NCI-H460 (cell line): ENCODE measurements around the gene EPS8L2. TPM values are rescaled to one million over a fixed set of nuclear protein-coding genes. Genes with fewer than 3 reads are reported as not detected.

ENCODE experiments used
- DNase-seq: peaks from one replicate; pipeline ENCODE4 v3.0.0-alpha.2; 2016; ENCODE audit warnings: low read depth; ENCODE audit errors: extremely low read depth
- total RNA-seq: library from RNA; depleted of rRNA; stranded (reverse); fragments of >200 nt; shearing (Covaris generic); gene quantifications from 2 replicates; pipeline ENCODE4 v1.2.3, GENCODE V29; 2014

EPS8L2 gene
- total RNA-seq, 1 experiment from 2014 or later, result 12.8 TPM

DNA sequence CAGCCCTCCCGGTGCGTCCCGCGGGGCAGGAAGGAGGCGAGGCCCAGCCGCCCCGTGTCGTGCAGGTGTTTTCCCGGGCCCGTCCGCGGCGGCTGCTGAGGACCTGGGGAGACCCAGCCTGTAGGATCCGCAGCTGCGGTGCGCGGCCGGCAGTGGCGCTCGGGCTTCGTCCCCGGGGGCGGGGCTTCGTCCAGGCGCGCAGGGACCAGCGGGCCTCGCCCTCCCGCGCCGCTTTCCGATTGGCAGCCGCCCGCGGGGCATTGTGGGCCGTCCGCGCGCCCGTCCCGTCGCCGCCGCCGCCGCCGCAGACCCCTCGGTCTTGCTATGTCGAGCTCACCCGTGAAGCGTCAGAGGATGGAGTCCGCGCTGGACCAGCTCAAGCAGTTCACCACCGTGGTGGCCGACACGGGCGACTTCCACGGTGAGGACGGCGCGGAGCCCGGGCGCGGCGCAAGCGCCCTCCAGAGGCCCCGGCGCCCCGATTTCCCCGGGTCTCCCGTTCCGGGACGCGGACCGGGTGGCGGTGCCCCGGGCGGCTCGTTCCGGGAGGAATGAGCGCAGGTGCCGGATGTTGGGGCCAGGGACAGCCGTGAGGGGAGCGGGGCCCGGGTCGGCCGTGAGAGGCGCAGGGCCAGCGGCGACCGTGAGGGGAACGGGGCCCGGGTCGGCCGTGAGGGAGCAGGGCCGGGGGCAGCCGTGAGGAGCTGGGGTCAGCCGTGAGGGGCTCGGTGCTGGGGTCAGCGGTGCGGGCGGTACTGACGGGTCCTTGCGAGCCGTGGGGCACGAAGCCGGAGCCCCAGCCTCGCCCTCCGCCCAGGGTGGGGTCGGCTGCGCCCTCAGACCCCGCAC, 41.4 kb downstream of the EPS8L2 start, which contains the start of gene TALDO1:
Gene TALDO1 (plus strand): TSS at position 307 of the 849 bp plus-strand sequence. CDS start 18 bp downstream, at position 325.
- DNase-seq, result peak; percentile 82

DNA sequence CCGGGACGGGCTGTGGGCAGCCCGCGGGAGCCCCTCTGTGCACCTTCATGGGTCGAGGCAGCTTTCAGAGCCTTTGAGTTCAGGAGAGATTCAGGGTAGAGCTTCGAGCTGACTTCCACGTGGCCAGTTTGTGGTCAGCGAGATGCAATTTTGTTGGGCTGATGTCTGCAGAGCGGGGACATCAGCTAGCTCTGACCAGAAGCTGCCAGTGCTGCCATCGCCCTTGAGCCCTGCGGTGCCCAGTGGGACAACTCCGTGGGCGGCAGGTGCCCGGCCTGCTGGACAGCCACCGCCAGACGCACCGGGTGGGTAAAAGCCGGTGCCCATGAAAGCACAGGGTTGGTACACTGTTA, 42.0 kb downstream of the EPS8L2 start:
- DNase-seq, result no peak

DNA sequence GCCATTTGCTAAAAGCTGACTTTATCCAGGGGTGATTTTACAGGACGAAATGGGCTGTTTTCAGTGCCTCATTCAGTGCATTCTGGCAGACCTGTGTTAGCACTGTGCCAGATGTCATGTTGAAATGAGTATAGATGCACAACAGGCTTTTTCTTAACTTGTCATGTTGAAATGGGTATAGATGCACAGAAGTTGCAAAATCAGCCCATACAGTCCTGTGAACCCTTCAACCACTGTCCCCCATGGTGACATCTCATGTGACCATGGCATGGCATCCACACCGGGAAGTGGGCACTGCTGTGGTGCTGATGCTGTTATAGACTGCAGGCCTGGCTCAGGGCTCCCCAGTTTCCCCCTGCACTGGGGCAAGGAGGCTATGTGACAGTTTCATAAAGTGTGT, 43.7 kb downstream of the EPS8L2 start:
- no peak for DNase-seq

DNA sequence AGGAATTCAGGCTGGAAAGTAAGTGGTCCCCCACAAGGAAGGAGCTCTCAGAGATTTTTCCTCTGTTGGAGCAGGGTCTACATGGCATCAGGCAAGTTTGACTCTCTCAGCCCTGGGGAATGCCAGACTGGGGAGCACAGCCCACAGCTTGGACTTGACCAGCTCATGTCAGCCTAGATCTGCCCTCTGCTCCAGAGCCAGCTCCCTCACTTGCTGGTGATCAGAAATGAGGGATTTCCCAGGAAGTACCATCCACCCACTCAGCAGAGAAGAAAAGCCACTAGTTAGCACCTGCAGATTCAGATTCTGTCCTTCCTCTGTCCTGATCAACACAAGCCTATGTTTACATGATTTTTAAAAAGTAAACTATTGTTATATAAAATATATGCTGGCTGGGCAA, 54.2 kb downstream of the EPS8L2 start:
- no peak for DNase-seq

DNA sequence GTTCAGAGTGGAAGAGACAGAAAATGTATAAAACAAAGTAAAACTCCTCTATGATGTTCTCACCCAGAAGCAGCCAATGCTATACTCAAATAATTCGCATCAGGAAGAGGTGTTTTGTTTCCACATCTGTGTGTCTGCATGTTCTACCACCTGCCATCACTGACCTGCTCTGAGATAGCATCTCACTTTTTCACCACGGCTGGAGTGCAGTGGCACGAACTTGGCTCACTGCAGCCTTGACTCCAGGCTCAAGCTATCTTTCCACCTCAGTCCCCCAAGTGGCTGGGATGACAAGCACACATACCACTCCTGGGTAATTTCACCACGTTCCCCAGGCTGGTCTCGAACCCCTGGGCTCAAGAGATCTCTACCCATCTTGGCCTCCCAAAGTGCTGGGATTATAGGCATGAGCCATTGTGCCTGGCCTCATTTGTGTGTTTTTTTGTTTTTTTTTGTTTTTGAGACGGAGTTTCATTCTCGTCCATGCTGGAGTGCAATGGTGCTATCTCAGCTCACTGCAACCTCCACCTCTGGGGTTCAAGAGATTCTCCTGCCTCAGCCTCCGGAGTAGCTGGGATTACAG, 55.6 kb downstream of the EPS8L2 start:
- no peak for DNase-seq

DNA sequence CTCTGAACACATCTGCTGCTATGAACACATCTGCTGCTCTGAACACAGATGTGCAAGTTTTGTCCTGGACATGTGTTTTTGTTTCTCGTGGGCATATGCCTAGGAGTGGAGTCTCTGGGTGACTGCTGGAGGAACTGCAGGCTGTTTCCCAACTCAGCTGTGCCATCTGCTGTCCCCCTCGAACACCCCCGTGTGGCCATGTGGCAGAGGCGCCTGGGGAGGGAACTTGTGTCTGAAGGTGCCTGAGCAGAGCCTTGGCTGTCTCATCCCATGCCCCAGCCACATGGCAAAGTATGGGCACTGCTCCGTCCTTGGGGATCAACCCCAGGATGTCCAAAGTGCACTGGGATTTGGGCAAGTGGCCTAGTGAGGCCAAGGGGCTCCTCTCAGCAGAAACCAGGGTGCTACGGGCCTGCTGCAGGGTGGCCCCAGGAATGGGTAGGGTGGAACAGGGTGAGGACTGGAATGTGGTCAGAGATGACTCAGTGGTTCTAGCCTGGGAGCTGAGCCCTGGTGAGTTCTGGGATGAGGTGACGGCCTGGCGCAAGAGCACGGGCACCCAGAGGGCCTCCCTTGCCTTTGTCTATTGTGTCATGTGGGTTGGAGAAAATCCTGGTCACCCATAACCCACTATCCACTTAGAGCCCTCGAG, 56.5 kb downstream of the EPS8L2 start:
- peak; percentile 52 for DNase-seq

DNA sequence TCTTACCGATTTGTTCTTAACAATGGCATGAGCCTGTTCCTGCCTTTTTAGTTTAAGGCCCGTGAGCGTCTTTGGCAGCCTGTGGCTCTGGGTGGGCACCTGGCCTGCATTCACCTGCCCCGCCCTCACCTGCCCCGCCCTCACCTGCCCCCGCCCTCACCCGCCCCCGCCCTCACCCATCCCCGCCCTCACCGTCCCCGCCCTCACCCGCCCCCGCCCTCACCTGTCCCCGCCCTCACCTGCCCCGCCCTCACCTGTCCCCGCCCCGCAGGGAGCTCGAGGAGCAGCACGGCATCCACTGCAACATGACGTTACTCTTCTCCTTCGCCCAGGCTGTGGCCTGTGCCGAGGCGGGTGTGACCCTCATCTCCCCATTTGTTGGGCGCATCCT, 57.0 kb downstream of the EPS8L2 start:
- DNase-seq, result no peak

DNA sequence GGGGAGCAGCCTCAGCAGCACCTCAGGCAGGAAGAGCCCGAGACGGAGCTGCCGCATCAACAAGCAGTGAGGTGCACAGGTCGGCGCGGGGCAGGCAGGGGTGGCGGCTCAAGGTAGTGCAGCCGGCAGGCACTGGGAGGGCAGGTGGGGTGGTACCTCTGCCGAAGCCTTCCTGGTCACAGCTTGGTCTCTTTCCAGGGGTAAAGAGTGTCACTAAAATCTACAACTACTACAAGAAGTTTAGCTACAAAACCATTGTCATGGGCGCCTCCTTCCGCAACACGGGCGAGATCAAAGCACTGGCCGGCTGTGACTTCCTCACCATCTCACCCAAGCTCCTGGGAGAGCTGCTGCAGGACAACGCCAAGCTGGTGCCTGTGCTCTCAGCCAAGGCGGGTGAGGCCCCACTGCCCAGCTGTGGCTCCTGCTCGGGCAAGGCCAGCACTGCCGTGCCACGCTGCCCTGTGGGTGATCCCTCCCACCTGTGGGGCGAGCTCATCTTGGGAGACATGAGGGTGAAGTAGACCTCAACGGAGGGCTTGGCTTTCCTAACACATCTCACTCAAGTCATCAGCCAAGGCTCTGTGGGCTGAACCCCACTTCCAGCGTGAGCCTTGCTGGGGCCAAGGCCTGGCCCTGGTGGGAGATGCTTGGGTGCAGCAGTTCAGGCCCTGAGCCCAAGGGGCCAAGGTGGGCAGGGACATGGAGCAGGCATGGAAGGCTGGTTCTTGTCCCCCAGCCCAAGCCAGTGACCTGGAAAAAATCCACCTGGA, 57.7 kb downstream of the EPS8L2 start:
- no peak for DNase-seq

DNA sequence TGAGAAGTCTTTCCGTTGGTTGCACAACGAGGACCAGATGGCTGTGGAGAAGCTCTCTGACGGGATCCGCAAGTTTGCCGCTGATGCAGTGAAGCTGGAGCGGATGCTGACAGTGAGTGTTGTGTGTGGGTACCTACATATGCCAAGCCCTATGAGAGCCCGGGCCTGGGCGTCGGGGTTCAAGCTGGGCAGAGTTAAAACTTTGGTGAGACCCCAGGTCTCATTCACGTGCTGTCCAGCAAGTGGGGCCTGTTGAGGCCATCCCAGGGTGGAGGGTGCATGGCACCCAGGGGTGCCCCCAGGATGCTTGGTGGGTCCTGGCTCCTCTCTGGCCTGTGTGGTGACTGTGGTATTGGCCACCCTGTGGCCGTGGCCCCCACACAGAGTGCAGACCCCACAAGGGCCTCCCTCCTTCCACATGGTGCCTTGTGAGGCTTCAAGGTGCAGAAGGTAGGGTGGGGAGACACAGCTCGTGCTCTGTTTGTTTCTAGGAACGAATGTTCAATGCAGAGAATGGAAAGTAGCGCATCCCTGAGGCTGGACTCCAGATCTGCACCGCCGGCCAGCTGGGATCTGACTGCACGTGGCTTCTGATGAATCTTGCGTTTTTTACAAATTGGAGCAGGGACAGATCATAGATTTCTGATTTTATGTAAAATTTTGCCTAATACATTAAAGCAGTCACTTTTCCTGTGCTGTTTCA, 58.4 kb downstream of the EPS8L2 start:
- DNase-seq, result no peak

DNA sequence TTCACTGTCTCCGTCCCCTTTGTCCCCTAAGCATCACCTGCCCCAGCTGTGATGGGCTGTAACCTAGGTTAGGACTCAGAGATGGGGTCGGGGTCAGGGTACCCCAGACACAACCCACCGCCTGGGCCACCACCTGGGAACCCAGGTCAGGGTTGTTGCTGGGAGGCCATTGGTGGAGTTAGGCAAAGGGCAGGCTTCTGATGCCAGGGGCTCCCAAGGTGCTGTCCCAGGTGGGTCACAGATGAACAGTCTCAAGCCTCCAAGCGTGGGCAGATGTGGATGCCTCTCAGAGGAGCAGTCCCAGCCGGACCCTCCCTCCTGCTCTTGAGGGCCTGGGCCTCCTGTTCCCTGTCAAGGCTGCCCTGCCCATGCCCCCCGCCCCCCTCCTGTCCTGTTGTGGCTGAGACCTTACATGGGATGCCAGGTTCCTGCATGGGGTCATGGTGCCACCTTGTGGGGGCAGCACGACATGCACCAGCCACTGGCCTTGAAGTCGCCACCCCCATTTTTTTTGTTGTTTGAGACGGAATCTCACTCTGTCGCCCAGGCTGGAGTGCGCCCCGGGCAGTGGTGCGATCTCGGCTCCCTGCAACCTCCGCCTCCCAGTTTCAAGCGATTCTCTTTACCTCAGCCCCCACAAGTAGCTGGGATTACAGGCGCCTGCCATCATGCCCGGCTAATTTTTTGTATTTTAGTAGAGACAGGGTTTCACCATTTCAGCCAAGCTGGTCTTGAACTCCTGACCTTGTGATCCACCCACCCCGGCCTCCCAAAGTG, 59.2 kb downstream of the EPS8L2 start:
- peak; percentile 65 for DNase-seq

DNA sequence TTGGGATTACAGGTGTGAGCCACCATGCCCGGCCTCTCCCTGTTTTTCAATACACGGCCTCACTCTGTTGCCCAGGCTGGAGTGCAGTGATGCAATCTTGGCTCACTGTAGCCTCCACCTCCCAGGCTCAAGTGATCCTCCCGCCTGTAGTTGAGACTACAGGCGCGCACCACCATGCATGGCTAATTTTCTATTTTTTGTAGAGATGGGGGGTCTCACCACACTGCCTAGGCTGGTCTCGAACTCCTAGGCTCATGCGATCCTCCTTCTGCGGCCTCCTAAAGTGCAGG, 59.7 kb downstream of the EPS8L2 start:
- DNase-seq, result no peak

DNA sequence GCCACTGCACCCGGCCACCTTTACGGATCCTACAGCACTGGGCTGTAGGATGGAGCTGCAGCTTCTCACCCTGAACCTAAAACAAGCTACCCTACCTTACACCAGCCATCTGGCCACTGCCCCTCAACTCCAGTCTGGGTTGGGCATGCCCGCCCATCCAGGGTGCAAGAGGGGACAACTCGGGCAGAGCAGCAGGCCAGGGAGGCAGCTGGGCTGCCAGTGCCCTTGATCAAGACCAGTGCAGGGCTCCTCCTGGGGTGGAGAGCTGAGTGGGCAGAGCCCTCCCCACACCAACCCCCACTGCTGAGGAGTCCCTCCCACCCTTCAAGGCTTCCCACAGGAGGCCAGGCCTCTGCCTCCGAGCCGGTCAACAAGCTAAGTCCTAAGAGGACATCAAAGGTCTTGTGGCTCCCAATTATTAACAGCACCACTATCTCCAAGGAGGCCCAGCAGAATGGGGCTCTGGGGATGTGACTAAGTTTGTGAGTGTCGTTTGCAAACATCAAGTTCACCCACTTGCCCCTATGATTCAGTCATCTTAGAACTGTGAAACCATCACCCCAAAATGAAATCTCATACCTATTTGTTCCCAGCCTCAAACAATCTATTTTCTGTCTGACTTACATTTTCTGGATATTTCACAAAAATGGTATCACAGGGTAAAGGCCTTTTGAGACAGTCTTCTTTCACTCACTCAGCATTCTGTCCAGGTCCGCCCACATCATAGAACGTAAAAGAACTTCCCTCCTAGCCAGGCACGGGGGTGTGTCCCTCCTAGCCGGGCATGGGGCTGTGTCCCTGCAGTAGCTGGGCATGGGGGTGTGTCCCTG, 60.3 kb downstream of the EPS8L2 start:
- no peak for DNase-seq

DNA sequence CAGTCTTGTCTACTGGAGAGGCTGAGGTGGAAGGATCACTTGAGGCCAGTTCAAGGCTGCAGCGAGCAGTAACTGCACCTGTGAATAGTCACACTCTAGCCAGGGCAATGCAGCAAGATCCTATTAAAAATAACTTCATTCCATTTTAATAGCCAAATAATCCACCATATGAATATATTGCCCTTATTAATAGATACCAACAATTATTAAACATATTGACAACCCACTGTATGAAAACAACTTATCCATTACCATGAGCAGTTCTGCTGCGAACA, 60.8 kb downstream of the EPS8L2 start:
- no peak for DNase-seq

DNA sequence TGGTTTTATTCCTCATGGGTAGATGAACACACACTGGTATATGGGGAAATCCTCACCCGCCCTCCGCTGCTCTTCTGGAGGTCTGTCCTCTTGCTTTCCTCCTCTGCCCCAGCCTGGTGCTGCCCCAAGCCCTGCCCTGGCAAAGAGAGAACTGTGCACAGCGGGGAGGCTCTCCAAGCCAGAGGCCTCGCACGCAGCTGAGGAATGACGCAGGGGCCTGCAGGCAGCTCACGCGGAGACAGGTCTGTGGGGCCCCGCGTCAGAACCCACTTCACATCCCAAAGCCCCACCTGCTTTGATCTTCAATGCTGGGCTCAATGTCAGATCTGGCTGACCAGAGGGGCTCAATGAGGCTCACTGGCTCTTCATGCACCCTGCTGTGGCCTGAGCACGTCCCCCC, 61.2 kb downstream of the EPS8L2 start:
- DNase-seq, result no peak

DNA sequence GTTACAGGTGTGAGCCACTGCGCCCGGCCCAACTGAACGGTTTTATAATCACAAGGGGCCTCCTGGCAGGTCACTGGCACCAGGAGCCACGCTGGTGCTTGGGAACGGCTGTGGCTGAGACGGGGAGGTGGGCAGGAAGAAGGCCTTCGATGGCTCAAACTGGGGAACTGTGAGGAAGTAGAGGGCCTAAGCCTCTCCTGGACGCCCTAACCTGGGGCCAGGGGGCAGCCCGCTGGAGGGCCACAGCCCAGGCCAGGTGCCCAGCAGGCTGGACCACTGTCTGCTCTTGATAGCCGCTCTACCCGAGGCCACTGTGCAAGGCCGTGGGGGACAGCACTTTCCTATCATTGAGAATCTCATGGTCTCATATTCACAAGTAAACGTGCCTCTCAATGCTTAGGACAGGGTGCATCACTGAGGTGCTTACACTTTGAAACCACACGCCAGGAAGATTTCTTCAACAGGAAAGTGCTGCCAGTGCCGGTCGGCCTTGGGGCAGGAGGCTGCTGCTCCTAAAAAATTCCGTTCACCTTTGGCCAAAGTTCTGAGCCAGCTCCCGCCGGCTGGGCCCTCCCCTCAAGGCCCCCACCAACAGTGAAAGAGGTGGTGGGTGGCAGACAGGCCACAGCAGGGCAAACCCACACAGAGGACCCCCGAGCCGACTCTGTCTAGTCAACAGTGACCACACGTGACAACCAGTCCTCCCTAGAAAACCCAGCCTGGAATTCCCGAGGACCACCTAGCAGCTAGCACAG, 64.0 kb downstream of the EPS8L2 start:
- no peak for DNase-seq

DNA sequence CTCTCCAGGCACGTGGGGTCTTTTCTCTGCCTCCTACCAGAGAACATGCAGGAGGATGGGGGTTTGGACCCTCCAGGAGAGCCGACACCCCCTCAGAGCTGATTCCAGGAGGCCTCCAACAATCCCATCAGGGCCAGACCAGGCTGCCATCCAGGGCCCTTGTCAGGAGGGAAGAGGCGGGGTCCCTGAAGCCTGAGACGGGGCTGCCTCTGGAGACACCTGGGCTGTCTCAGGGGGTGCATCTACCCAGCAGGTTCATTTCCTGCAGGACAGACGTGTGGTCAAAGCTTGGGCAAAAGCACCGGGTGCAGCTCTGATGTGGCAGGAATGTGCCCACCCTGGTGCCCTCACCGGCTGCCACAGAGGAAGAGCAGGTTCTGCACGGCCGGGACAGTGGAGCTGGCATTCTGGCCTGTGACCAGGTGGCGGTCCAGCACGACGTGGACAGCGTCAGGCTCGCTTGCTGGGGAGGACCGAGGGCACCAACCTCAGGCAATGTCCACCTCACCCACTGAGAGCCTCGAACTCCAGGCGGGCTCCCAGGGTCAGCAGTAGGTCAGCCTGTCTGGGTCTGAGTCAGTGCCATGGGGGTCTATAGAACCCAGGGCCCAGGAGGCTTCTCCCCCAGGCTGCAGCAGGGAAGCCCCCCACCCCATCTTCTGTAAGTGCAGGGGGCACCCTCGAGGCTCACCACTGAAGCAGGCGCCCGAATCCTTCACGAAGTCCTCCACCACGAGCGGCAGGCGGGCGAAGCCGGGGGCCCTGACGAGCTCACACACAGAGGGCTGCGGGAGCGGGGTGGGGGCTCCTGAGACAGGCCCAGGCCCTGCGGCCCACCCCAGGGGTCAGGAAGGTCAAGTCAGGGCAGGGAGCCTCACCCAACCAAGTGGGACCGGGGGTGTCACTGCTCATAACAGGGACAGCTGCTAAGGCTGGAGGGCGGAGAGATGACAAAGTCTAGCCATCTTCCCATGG, 64.9 kb downstream of the EPS8L2 start:
- DNase-seq, result no peak

DNA sequence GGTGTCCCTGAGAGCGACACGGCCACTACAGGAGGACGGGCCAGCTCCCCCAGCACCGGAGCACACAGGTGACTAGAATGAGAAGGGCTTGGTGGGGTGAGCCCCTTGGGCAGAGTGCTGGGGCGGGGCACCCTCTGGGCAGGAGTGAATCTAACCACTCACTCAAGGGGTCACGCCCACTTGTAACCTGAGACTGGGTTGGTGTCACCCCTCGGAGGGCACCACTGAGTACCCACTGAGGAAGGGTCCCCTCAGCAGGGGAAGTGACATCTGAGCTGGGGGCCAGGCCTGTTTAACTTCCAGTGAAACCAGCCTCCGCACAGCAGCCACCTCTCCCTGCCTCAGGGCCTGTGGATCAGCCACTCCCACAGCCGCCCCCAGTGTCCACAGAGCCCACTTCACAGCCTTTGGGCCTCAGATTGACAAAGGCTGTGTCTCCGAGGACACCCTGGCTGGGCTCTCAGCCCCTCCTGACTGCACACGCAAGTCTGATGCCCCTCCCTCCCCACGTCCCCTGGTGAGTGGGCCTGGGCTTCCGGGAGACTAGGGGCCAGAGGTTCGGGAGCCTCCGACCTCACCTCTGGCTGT, 65.7 kb downstream of the EPS8L2 start:
- no peak for DNase-seq
